ENCODE measurements around the gene ERG. TPM values are rescaled to one million over a fixed set of nuclear protein-coding genes. Genes with fewer than 3 reads are reported as not detected.

The ERG gene
- total RNA-seq, 1 donor from 2014 or later, result not detected

- no peaks in the 10 kb centered on the region for H3K79me2 ChIP-seq (ENCODE audit: low read depth)
- DNase-seq (ENCODE audit: low spot score), result no peak
- Mint-ChIP-seq H3K36me3 (no peaks in the 10 kb centered on the region), H3K27me3 (ENCODE audit: insufficient read depth, low read depth) (peaks cover 10% of the 10 kb centered on the region), H3K27ac (no peak overlapping the region), H3K4me1 (peaks cover 9% of the 10 kb centered on the region), H3K4me3 (no peak overlapping the region), H3K9me3 (no peaks in the 10 kb centered on the region)
- no peaks in the 10 kb centered on the region for H4K20me1 ChIP-seq (ENCODE audit: low read depth)
- no peak overlapping the region for H2AFZ ChIP-seq (replicated peaks)
- H3K36me3 ChIP-seq, result no peaks in the 10 kb centered on the region
- no peak overlapping the region for H3K4me2 ChIP-seq
- TF ChIP-seq EZH2 (IDR thresholded peaks at IDR 0.05) (no peak), EZH2phosphoT487 (IDR thresholded peaks at IDR 0.05) (no peak)
- TF ChIP-seq, protein P1, sequence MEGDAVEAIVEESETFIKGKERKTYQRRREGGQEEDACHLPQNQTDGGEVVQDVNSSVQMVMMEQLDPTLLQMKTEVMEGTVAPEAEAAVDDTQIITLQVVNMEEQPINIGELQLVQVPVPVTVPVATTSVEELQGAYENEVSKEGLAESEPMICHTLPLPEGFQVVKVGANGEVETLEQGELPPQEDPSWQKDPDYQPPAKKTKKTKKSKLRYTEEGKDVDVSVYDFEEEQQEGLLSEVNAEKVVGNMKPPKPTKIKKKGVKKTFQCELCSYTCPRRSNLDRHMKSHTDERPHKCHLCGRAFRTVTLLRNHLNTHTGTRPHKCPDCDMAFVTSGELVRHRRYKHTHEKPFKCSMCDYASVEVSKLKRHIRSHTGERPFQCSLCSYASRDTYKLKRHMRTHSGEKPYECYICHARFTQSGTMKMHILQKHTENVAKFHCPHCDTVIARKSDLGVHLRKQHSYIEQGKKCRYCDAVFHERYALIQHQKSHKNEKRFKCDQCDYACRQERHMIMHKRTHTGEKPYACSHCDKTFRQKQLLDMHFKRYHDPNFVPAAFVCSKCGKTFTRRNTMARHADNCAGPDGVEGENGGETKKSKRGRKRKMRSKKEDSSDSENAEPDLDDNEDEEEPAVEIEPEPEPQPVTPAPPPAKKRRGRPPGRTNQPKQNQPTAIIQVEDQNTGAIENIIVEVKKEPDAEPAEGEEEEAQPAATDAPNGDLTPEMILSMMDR (IDR thresholded peaks at IDR 0.05), result no peak
- H3K4me1 ChIP-seq, result peaks cover 5% of the 10 kb centered on the region
- H3K9ac ChIP-seq, result no peak overlapping the region
- H3K4me3 ChIP-seq, result no peak overlapping the region
- H3K9me3 ChIP-seq (ENCODE audit: low read depth), result no peaks in the 10 kb centered on the region
- H3K27me3 ChIP-seq, result peaks cover 11% of the 10 kb centered on the region
- no peaks in the 10 kb centered on the region for H3F3A ChIP-seq (ENCODE audit: low read depth)
- no peak overlapping the region for H3K27ac ChIP-seq
Measured at GRCh38 chr21:38355353-38355752, 142.9 kb downstream of the ERG start.

DNA sequence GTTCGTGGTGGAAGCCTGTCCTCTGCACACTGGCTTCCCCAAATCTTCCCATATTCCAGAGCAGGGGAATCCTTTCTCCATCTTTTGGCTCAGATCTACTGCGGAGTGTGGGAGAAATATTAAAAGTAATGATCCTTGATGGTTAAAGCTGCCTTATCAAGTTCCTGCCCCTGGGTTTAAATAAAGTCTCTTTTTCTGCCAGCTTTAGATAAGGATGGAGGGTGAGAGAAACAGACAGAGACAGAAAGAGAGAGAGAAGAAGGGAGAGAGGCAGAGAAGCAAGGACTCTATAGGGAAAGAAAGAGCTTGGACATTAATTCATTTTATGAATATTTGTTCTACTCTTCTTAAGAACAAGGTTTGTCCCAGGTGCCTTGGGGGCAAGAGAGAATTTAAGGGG is 143.5 kb downstream of the ERG start:
- Histone ChIP-seq H3K4me1 (peaks cover 5% of the 10 kb centered on the region), H3K9ac (no peak overlapping the region), H4K20me1 (ENCODE audit: low read depth) (no peaks in the 10 kb centered on the region), H3K27ac (no peak overlapping the region), H2AFZ (replicated peaks) (no peak overlapping the region), H3F3A (ENCODE audit: low read depth) (no peaks in the 10 kb centered on the region), H3K79me2 (ENCODE audit: low read depth) (no peaks in the 10 kb centered on the region), H3K4me2 (no peak overlapping the region), H3K9me3 (ENCODE audit: low read depth) (no peaks in the 10 kb centered on the region), H3K36me3 (no peaks in the 10 kb centered on the region), H3K27me3 (peaks cover 11% of the 10 kb centered on the region), H3K4me3 (no peak overlapping the region)
- Mint-ChIP-seq H3K4me3 (no peak overlapping the region), H3K36me3 (no peaks in the 10 kb centered on the region), H3K4me1 (peaks cover 9% of the 10 kb centered on the region), H3K27me3 (ENCODE audit: insufficient read depth, low read depth) (peaks cover 9% of the 10 kb centered on the region), H3K27ac (no peak overlapping the region), H3K9me3 (no peaks in the 10 kb centered on the region)
- TF ChIP-seq EZH2phosphoT487 (IDR thresholded peaks at IDR 0.05), result no peak
- TF ChIP-seq, protein P1 (IDR thresholded peaks at IDR 0.05), result no peak
- TF ChIP-seq EZH2 (IDR thresholded peaks at IDR 0.05), result no peak
- DNase-seq (ENCODE audit: low spot score), result no peak

DNA sequence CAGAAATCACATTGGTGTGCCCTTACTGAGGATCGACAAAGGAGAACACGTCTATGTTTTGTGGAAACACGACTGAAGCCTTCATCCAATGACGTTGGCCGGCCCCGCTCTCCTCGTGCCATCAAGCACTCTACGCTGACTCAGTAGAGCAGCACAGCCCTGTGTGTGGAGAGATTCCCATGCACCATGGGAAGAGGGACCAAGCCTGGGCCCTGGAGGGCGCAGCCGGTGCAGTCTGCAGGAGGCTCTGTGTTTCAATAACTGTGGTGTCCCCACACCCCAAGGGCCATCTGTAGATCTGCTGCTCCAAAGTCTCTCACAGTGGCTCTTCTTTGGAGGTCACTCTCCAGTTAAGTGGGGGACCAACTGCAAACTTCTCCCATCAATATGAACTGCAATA is 144.0 kb downstream of the ERG start:
- peaks cover 9% of the 10 kb centered on the region for H3K4me1 Mint-ChIP-seq

More for the DNA sequence above, 144.0 kb downstream of the ERG start:
- no peak overlapping the region for H3K9ac ChIP-seq
- no peak overlapping the region for H2AFZ ChIP-seq (replicated peaks)
- no peak overlapping the region for H3K4me3 ChIP-seq
- H3K27ac ChIP-seq, result no peak overlapping the region
- Mint-ChIP-seq H3K27ac (no peak overlapping the region), H3K9me3 (no peaks in the 10 kb centered on the region), H3K36me3 (no peaks in the 10 kb centered on the region), H3K27me3 (ENCODE audit: insufficient read depth, low read depth) (peaks cover 9% of the 10 kb centered on the region), H3K4me3 (no peak overlapping the region)
- peaks cover 5% of the 10 kb centered on the region for H3K4me1 ChIP-seq
- no peak overlapping the region for H3K4me2 ChIP-seq
- H3K79me2 ChIP-seq (ENCODE audit: low read depth), result no peaks in the 10 kb centered on the region
- no peaks in the 10 kb centered on the region for H3K36me3 ChIP-seq
- no peaks in the 10 kb centered on the region for H3F3A ChIP-seq (ENCODE audit: low read depth)
- H3K27me3 ChIP-seq, result peaks cover 11% of the 10 kb centered on the region
- H4K20me1 ChIP-seq (ENCODE audit: low read depth), result no peaks in the 10 kb centered on the region
- no peak for TF ChIP-seq EZH2 (IDR thresholded peaks at IDR 0.05)
- TF ChIP-seq, protein P1 (IDR thresholded peaks at IDR 0.05), result no peak
- TF ChIP-seq EZH2phosphoT487 (IDR thresholded peaks at IDR 0.05), result no peak
- no peaks in the 10 kb centered on the region for H3K9me3 ChIP-seq (ENCODE audit: low read depth)
- no peak for DNase-seq (ENCODE audit: low spot score)

All from neural progenitor cell (in vitro differentiated cells).